Astrocyte (in vitro differentiated cells and primary cell): Measurements from ENCODE around the gene TMEM120B. TPM values are rescaled to one million over a fixed set of nuclear protein-coding genes. Genes with fewer than 3 reads are reported as not detected.

Experiments used
- DNase-seq: peaks from one replicate; pipeline ENCODE4 v3.0.0-alpha.2; 2010; ENCODE audit warnings: low read depth
- FAIRE-seq: peaks from 2 replicates; lab custom pipeline; 2011; peaks lifted over from hg19 to GRCh38; lab: Jason Lieb, UNC
- H2AFZ ChIP-seq: 2 replicates; pipeline ENCODE4 v1.6.0; 2012; ENCODE audit warnings: low read depth, low read length, inconsistent platforms
- H3K27ac ChIP-seq: 2 replicates; pipeline ENCODE4 v1.5.1; 2011; ENCODE audit warnings: low read depth, low read length, inconsistent platforms
- H3K27me3 ChIP-seq: 2 replicates; pipeline ENCODE4 v1.6.0; 2011; ENCODE audit warnings: low read length, inconsistent platforms; ENCODE audit not compliant: insufficient read depth
- H3K36me3 ChIP-seq: 2 replicates; pipeline ENCODE4 v1.5.1; 2011; ENCODE audit warnings: low read length, inconsistent platforms; ENCODE audit not compliant: insufficient read depth
- H3K4me1 ChIP-seq: 2 replicates; pipeline ENCODE4 v1.5.1; 2011; ENCODE audit warnings: low read length, inconsistent platforms; ENCODE audit not compliant: insufficient read depth
- H3K4me2 ChIP-seq: 2 replicates; pipeline ENCODE4 v1.6.0; 2012; ENCODE audit warnings: low read length, inconsistent platforms
- H3K4me3 ChIP-seq: 2 replicates; pipeline ENCODE4 v1.5.1; 2011; ENCODE audit warnings: low read depth, mild to moderate bottlenecking, low read length, inconsistent platforms; ENCODE audit not compliant: insufficient read depth
- H3K79me2 ChIP-seq: 2 replicates; pipeline ENCODE4 v1.6.0; 2012; ENCODE audit warnings: mild to moderate bottlenecking, low read length, inconsistent platforms; ENCODE audit not compliant: insufficient read depth
- H3K9ac ChIP-seq: 2 replicates; pipeline ENCODE4 v1.6.0; 2012; ENCODE audit warnings: mild to moderate bottlenecking, low read length, inconsistent platforms
- H3K9me3 ChIP-seq: 2 replicates; pipeline ENCODE4 v1.5.1; 2012; ENCODE audit warnings: low read depth, mild to moderate bottlenecking, low read length, inconsistent platforms; ENCODE audit not compliant: insufficient read depth
- H4K20me1 ChIP-seq: 2 replicates; pipeline ENCODE4 v1.6.0; 2012; ENCODE audit warnings: low read length, inconsistent platforms; ENCODE audit not compliant: insufficient read depth
- H3K27ac Mint-ChIP-seq: one replicate; pipeline ENCODE4 v1.8.0; 2021; ENCODE audit warnings: mild to moderate bottlenecking, mixed read lengths; ENCODE audit not compliant: unreplicated experiment
- H3K27me3 Mint-ChIP-seq: one replicate; pipeline ENCODE4 v1.8.0; 2021; ENCODE audit warnings: low read depth, mixed read lengths; ENCODE audit not compliant: unreplicated experiment
- H3K36me3 Mint-ChIP-seq: one replicate; pipeline ENCODE4 v1.8.0; 2021; ENCODE audit warnings: low read depth, mixed read lengths; ENCODE audit not compliant: unreplicated experiment
- H3K4me1 Mint-ChIP-seq: one replicate; pipeline ENCODE4 v1.8.0; 2021; ENCODE audit warnings: low read depth, mixed read lengths; ENCODE audit not compliant: unreplicated experiment
- H3K4me3 Mint-ChIP-seq: one replicate; pipeline ENCODE4 v1.8.0; 2021; ENCODE audit warnings: mild to moderate bottlenecking, moderate library complexity, mixed read lengths; ENCODE audit not compliant: unreplicated experiment
- H3K9me3 Mint-ChIP-seq: one replicate; pipeline ENCODE4 v1.8.0; 2021; ENCODE audit warnings: mild to moderate bottlenecking, mixed read lengths; ENCODE audit not compliant: unreplicated experiment
- EZH2 ChIP-seq: IDR thresholded peaks from 2 replicates; pipeline ENCODE4 v1.6.1; 2012; ENCODE audit warnings: mild to moderate bottlenecking, low read length, inconsistent platforms; ENCODE audit not compliant: insufficient read depth
- total RNA-seq: library from RNA; stranded (reverse); gene quantifications from 2 replicates; pipeline ENCODE4 v1.2.1, GENCODE V29; 2021
- TF ChIP-seq, protein P1 (sequence below): IDR thresholded peaks from 2 replicates; pipeline ENCODE4 v1.5.1; 2011; ENCODE audit warnings: low read depth, mild to moderate bottlenecking, inconsistent platforms, low read length, moderate library complexity; ENCODE audit not compliant: insufficient read depth

The TMEM120B gene
- total RNA-seq, 1 donor from 2014 or later: 36.0 TPM

DNA sequence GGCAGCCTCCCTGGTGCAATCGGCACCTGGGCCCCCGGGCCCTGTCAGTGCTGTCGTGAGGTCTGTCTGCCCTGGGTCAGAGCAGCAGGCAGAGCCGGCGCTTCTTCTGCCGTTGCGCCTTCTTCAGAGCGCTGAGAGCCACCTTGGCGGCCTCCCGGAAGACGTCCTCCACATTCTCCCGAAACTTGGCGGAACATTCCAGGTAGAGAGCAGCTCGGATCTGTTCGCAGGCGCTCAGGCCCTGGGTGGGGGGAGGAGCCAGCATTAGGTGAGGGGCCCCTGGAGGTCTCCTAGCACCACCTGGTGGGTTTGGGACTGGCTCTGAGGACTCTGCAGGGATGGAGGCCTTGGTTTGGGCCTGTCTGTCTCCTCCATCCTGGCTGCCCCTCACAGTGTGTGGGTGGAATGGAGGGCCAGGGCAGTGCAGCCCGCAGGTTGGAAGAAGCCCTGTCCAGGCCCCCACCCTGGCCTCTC is 66.9 kb downstream of the TMEM120B start:
- TF ChIP-seq EZH2: no peak
- TF ChIP-seq, protein P1, sequence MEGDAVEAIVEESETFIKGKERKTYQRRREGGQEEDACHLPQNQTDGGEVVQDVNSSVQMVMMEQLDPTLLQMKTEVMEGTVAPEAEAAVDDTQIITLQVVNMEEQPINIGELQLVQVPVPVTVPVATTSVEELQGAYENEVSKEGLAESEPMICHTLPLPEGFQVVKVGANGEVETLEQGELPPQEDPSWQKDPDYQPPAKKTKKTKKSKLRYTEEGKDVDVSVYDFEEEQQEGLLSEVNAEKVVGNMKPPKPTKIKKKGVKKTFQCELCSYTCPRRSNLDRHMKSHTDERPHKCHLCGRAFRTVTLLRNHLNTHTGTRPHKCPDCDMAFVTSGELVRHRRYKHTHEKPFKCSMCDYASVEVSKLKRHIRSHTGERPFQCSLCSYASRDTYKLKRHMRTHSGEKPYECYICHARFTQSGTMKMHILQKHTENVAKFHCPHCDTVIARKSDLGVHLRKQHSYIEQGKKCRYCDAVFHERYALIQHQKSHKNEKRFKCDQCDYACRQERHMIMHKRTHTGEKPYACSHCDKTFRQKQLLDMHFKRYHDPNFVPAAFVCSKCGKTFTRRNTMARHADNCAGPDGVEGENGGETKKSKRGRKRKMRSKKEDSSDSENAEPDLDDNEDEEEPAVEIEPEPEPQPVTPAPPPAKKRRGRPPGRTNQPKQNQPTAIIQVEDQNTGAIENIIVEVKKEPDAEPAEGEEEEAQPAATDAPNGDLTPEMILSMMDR: no peak
- no peak for DNase-seq
- H3K4me3 ChIP-seq: no peak overlapping the region
- H3K27me3 Mint-ChIP-seq: no peaks in the 10 kb centered on the region
- H3K79me2 ChIP-seq: no peaks in the 10 kb centered on the region
- peaks cover 6% of the 10 kb centered on the region for H3K36me3 Mint-ChIP-seq
- no peaks in the 10 kb centered on the region for H3K27me3 ChIP-seq
- peaks cover 22% of the 10 kb centered on the region for H3K4me1 ChIP-seq
- no peaks in the 10 kb centered on the region for H3K9me3 Mint-ChIP-seq
- H3K9me3 ChIP-seq: no peaks in the 10 kb centered on the region
- H2AFZ ChIP-seq: no peak overlapping the region
- H3K9ac ChIP-seq: no peak overlapping the region
- H3K36me3 ChIP-seq: peaks cover 4% of the 10 kb centered on the region
- H3K4me1 Mint-ChIP-seq: peaks cover 30% of the 10 kb centered on the region
- no peak for FAIRE-seq
- H3K27ac Mint-ChIP-seq: no peak overlapping the region
- H3K4me3 Mint-ChIP-seq: no peak overlapping the region
- H3K4me2 ChIP-seq: no peak overlapping the region
- no peak overlapping the region for H3K27ac ChIP-seq
- H4K20me1 ChIP-seq: peaks cover 5% of the 10 kb centered on the region

DNA sequence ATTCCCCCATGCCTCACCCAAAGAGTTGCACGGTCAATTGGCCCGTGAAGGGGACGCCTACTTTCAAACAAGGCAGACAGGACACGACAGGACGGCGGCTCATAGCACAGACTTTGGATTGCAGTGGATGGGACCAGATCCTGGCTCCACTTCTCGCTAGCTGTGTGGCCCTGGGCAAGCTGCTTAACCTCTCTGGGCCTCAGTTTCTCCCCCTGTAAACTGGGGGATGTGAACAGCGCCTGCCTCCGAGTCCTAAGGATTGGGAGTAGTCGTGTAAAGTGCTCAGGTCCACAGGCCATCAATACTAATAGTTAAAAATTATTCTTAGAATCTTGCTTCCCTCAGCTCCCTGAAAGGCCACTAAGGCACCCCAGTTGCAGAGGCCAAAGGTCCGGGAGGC is 67.9 kb downstream of the TMEM120B start:
- FAIRE-seq: no peak
- no peaks in the 10 kb centered on the region for H3K27me3 Mint-ChIP-seq
- H3K4me1 Mint-ChIP-seq: peaks cover 32% of the 10 kb centered on the region

DNA sequence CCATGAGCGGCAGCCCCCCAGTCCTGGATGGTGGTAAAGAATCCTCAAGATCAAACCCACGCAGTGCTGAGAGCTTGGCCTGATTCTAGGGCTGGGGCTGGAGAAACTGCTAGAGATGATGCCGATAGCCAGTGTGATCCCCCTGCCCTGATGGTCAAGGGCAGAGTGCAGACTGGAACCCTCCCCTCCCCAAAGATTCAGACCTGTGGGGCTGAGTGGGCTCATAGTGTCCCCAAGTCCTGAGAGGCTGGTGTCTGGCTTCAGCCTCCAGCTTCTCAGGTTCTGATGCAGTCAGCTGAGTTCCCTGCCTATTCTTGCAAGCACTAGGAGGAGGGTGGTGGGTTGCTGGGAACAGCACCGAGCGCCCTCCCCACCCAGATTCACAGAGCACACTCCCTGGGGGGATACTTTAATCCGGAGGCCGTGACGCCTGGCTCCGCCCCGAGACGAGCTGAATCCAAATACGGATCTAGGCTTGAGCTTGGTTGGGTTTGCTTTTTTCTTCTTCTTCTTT is 69.0 kb downstream of the TMEM120B start:
- Histone ChIP-seq H3K4me2 (peak overlapping the region; percentile 60), H3K27ac (peak overlapping the region; percentile 42), H3K4me3 (no peak overlapping the region), H3K79me2 (no peaks in the 10 kb centered on the region), H3K27me3 (no peaks in the 10 kb centered on the region), H3K9ac (peak overlapping the region; percentile 27), H3K9me3 (no peaks in the 10 kb centered on the region), H2AFZ (no peak overlapping the region), H4K20me1 (peaks cover 5% of the 10 kb centered on the region), H3K36me3 (peaks cover 4% of the 10 kb centered on the region), H3K4me1 (peaks cover 34% of the 10 kb centered on the region)
- no peak for FAIRE-seq
- Mint-ChIP-seq H3K27me3 (no peaks in the 10 kb centered on the region), H3K9me3 (no peaks in the 10 kb centered on the region), H3K36me3 (peaks cover 6% of the 10 kb centered on the region), H3K4me3 (no peak overlapping the region), H3K27ac (peak overlapping the region; percentile 92), H3K4me1 (peaks cover 31% of the 10 kb centered on the region)
- no peak for DNase-seq
- TF ChIP-seq EZH2: no peak
- TF ChIP-seq, protein P1: no peak

More for the DNA sequence above, 67.9 kb downstream of the TMEM120B start:
- Histone ChIP-seq H3K27ac (no peak overlapping the region), H4K20me1 (peaks cover 5% of the 10 kb centered on the region), H2AFZ (no peak overlapping the region), H3K4me2 (no peak overlapping the region), H3K4me3 (no peak overlapping the region), H3K4me1 (peaks cover 29% of the 10 kb centered on the region), H3K27me3 (no peaks in the 10 kb centered on the region), H3K9ac (no peak overlapping the region), H3K79me2 (no peaks in the 10 kb centered on the region), H3K9me3 (no peaks in the 10 kb centered on the region), H3K36me3 (peaks cover 4% of the 10 kb centered on the region)
- H3K9me3 Mint-ChIP-seq: no peaks in the 10 kb centered on the region
- H3K36me3 Mint-ChIP-seq: peaks cover 6% of the 10 kb centered on the region
- H3K27ac Mint-ChIP-seq: no peak overlapping the region
- TF ChIP-seq EZH2: no peak
- TF ChIP-seq, protein P1: no peak
- H3K4me3 Mint-ChIP-seq: no peak overlapping the region
- DNase-seq: no peak
